ENCODE data around the gene TMEM130. TPM values are rescaled to one million over a fixed set of nuclear protein-coding genes. Genes with fewer than 3 reads are reported as not detected.

Gene TMEM130
- total and polyA plus RNA-seq, 9 of the 15 experiments (the other 6 are each of a cell fraction or from before 2014, with no cell fraction given) = 0.07 TPM; not detected in 8

- TF ChIP-seq SMAD2 (IDR thresholded peaks at IDR 0.05; ENCODE audit: low read depth, low read length) (no peak), DIDO1 (tag; IDR thresholded peaks at IDR 0.05; ENCODE audit: low read depth) (peak; percentile 80), PHTF2 (CRISPR knock-in tag; IDR thresholded peaks at IDR 0.05) (no peak), ESRRB (CRISPR knock-in tag; IDR thresholded peaks at IDR 0.05; ENCODE audit: borderline replicate concordance) (no peak), POU5F1 (IDR thresholded peaks at IDR 0.05; ENCODE audit: borderline replicate concordance, low read depth, low read length, partially characterized antibody) (no peak), ZBED1 (IDR thresholded peaks at IDR 0.05) (peak; percentile 67; the same call in 1 of the 2 replicates), ZNF318 (IDR thresholded peaks at IDR 0.05; ENCODE audit: borderline replicate concordance in 1 of 2, low read depth in 1 of 2) (no peak), ARID3B (CRISPR knock-in tag; IDR thresholded peaks at IDR 0.05; ENCODE audit: borderline replicate concordance) (no peak), ELF1 (tag; IDR thresholded peaks at IDR 0.05) (no peak)
- TF ChIP-seq, protein P1, sequence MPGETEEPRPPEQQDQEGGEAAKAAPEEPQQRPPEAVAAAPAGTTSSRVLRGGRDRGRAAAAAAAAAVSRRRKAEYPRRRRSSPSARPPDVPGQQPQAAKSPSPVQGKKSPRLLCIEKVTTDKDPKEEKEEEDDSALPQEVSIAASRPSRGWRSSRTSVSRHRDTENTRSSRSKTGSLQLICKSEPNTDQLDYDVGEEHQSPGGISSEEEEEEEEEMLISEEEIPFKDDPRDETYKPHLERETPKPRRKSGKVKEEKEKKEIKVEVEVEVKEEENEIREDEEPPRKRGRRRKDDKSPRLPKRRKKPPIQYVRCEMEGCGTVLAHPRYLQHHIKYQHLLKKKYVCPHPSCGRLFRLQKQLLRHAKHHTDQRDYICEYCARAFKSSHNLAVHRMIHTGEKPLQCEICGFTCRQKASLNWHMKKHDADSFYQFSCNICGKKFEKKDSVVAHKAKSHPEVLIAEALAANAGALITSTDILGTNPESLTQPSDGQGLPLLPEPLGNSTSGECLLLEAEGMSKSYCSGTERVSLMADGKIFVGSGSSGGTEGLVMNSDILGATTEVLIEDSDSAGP (CRISPR knock-in tag; IDR thresholded peaks at IDR 0.05) = peak; percentile 83; the same call in 1 of the 2 replicates
- TF ChIP-seq, protein P2, sequence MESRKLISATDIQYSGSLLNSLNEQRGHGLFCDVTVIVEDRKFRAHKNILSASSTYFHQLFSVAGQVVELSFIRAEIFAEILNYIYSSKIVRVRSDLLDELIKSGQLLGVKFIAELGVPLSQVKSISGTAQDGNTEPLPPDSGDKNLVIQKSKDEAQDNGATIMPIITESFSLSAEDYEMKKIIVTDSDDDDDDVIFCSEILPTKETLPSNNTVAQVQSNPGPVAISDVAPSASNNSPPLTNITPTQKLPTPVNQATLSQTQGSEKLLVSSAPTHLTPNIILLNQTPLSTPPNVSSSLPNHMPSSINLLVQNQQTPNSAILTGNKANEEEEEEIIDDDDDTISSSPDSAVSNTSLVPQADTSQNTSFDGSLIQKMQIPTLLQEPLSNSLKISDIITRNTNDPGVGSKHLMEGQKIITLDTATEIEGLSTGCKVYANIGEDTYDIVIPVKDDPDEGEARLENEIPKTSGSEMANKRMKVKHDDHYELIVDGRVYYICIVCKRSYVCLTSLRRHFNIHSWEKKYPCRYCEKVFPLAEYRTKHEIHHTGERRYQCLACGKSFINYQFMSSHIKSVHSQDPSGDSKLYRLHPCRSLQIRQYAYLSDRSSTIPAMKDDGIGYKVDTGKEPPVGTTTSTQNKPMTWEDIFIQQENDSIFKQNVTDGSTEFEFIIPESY (CRISPR knock-in tag; IDR thresholded peaks at IDR 0.05) = no peak
Observed at GRCh38 chr7:98878365-98879197, 8.8 kb upstream of the TMEM130 start, which contains the start of gene TRRAP (continued).

Measured in K562 (cell line).